ENCODE measurements around the gene BAIAP2L1. TPM values are rescaled to one million over a fixed set of nuclear protein-coding genes. Genes with fewer than 3 reads are reported as not detected.

BAIAP2L1 gene
- total RNA-seq, 2 experiments from 2014 or later: 2.3 to 3.0 TPM

DNA sequence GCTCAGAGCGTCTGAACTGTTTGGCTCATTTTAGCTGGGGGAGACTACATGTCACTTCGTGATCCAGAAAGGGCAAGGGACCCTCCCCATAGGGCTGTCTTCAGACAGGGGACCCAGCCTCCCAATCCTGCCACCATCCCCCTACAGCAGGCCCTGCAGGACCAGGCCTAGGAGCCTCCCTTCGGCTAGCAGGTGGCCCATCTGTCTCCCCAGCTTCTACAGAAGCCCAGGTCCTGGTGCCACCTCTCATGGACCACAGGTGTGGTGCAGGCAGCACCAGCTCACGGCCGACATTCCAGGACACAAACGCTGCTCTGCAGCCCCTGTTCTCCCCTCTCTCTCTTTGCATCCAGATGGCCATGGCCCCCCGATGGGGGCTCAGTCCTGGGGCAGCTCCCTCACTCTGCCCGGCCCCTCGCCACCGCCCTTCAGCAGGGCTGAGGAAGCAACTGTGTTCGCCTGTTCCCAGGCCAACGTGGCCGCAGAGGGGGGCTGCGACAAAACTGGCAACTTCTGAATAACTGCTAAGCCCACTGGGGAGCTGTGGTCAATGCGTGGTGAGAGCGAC is 159.1 kb downstream of the BAIAP2L1 start:
- Mint-ChIP-seq H3K9me3 (ENCODE audit: low read depth) (no peaks in the 10 kb centered on the region), H3K4me1 (no peaks in the 10 kb centered on the region), H3K27me3 (no peaks in the 10 kb centered on the region), H3K36me3 (ENCODE audit: low read depth) (peaks cover 14% of the 10 kb centered on the region), H3K4me3 (no peak overlapping the region), H3K27ac (no peak overlapping the region)
- no peak for ATAC-seq
- ChIA-PET CTCF (interaction anchor here (0.6 to 1.0 kb wide), 3 partner anchors 9 to 220 kb away, joined by 3 to 4 read pairs (median 4); no protein-coding TSS in a partner anchor), POLR2A (no interaction called here)
- intact Hi-C loops (cut with DNase I, micrococcal nuclease): loop anchor here in 1 of 2 experiments (1.0 kb wide), 1 partner anchor 220 kb away; no protein-coding TSS in a partner anchor
- DNase-seq: no peak

Other genes with a start within 250 kb of the BAIAP2L1 start
- gene BHLHA15, start 189.7 kb downstream of the BAIAP2L1 start, total RNA-seq: under 1 TPM; 0.23 to 0.47 TPM
- gene TECPR1, start 148.9 kb downstream of the BAIAP2L1 start, total RNA-seq: 10 to 100 TPM; 21.8 to 26.5 TPM
- gene BRI3, start 119.4 kb downstream of the BAIAP2L1 start, total RNA-seq: 10 to 100 TPM; 45.1 to 47.6 TPM
- gene NPTX2, start 216.2 kb upstream of the BAIAP2L1 start, total RNA-seq: not detected